WTC11 (cell line): ENCODE measurements around the gene ZNF614. TPM values are rescaled to one million over a fixed set of nuclear protein-coding genes. Genes with fewer than 3 reads are reported as not detected.

Source experiments
- ATAC-seq: fragments of 200-7000 bp; cut with Tn5 transposase; 2 replicates; pipeline ENCODE4 v1.10.0; 2021; ENCODE audit warnings: mild to moderate bottlenecking, moderate library complexity
- CTCF ChIA-PET: fragments of 300-600 bp; sonication (Branson Sonifier 250); formaldehyde crosslinking; loops from one replicate; lab custom pipeline; 2021; ENCODE audit warnings: antibody characterized with exemption; lab: Charles Lee
- POLR2A ChIA-PET: fragments of 350-600 bp; sonication (Branson Sonifier 250); formaldehyde crosslinking; loops from one replicate; lab custom pipeline; 2021; ENCODE audit warnings: antibody characterized with exemption; lab: Charles Lee
- DNase-seq: peaks from one replicate; pipeline ENCODE4 v3.0.0; 2021; ENCODE audit warnings: low spot score
- H3K27ac Mint-ChIP-seq: 2 replicates; pipeline ENCODE4 v1.8.0; 2021; ENCODE audit warnings: mixed read lengths
- H3K27me3 Mint-ChIP-seq: 2 replicates; pipeline ENCODE4 v1.8.0; 2021; ENCODE audit warnings: low read depth, mild to moderate bottlenecking, moderate library complexity, mixed read lengths
- H3K36me3 Mint-ChIP-seq: 2 replicates; pipeline ENCODE4 v1.8.0; 2021; ENCODE audit warnings: mixed read lengths
- H3K4me1 Mint-ChIP-seq: 2 replicates; pipeline ENCODE4 v1.8.0; 2022; ENCODE audit warnings: mixed read lengths
- H3K4me3 Mint-ChIP-seq: 2 replicates; pipeline ENCODE4 v1.8.0; 2021; ENCODE audit warnings: mild to moderate bottlenecking, moderate library complexity, mixed read lengths
- H3K9me3 Mint-ChIP-seq: 2 replicates; pipeline ENCODE4 v1.8.0; 2021; ENCODE audit warnings: mixed read lengths
- EMX1 ChIP-seq: fragments of 250-450 bp; sonication (Bioruptor Pico); IDR thresholded peaks from 2 replicates; pipeline ENCODE4 v1.8.0; 2021; ENCODE audit warnings: mild to moderate bottlenecking
- FOXK1 ChIP-seq: sonication (generic); formaldehyde crosslinking; IDR thresholded peaks from 2 replicates; pipeline ENCODE4 v1.8.0; 2022; ENCODE audit warnings: mild to moderate bottlenecking, moderate library complexity, missing genetic modification reagents
- FOXP1 ChIP-seq: sonication (generic); formaldehyde crosslinking; IDR thresholded peaks from 2 replicates; pipeline ENCODE4 v1.8.0; 2022; ENCODE audit warnings: missing genetic modification reagents, mild to moderate bottlenecking, moderate library complexity, borderline replicate concordance
- GABPB1 ChIP-seq: sonication (generic); formaldehyde crosslinking; IDR thresholded peaks from 2 replicates; pipeline ENCODE4 v1.8.1; 2023; ENCODE audit warnings: mild to moderate bottlenecking, missing genetic modification reagents
- JAZF1 ChIP-seq: fragments of 250-450 bp; sonication (Bioruptor Pico); IDR thresholded peaks from 2 replicates; pipeline ENCODE4 v1.9.0; 2021; ENCODE audit warnings: moderate library complexity, mild to moderate bottlenecking, inconsistent platforms
- MYBL2 ChIP-seq: sonication (generic); formaldehyde crosslinking; IDR thresholded peaks from 2 replicates; pipeline ENCODE4 v1.8.1; 2023; ENCODE audit warnings: mild to moderate bottlenecking, moderate library complexity, missing genetic modification reagents
- ZNF219 ChIP-seq: sonication (generic); formaldehyde crosslinking; IDR thresholded peaks from 2 replicates; pipeline ENCODE4 v1.8.0; 2023; ENCODE audit warnings: missing genetic modification reagents, mild to moderate bottlenecking, borderline replicate concordance
- ZNF232 ChIP-seq: sonication (generic); formaldehyde crosslinking; IDR thresholded peaks from 2 replicates; pipeline ENCODE4 v1.8.0; 2022; ENCODE audit warnings: mild to moderate bottlenecking, missing genetic modification reagents
- ZNF317 ChIP-seq: sonication (generic); formaldehyde crosslinking; IDR thresholded peaks from 2 replicates; pipeline ENCODE4 v1.8.1; 2023; ENCODE audit warnings: low read depth, mild to moderate bottlenecking, moderate library complexity, missing genetic modification reagents, borderline replicate concordance
- ZNF396 ChIP-seq: fragments of 250-450 bp; sonication (Bioruptor Pico); IDR thresholded peaks from 2 replicates; pipeline ENCODE4 v1.8.0; 2021; ENCODE audit warnings: mild to moderate bottlenecking, moderate library complexity, borderline replicate concordance
- total RNA-seq: library from RNA; stranded (reverse); gene quantifications from 3 replicates; pipeline ENCODE4 v1.2.3, GENCODE V29; 2021
- TF ChIP-seq, protein P1 (sequence below): sonication (generic); formaldehyde crosslinking; IDR thresholded peaks from 2 replicates; pipeline ENCODE4 v1.8.0; 2023; ENCODE audit warnings: missing genetic modification reagents
- TF ChIP-seq, protein P2 (sequence below): sonication (generic); formaldehyde crosslinking; IDR thresholded peaks from 2 replicates; pipeline ENCODE4 v1.8.1; 2022; ENCODE audit warnings: low read depth, missing genetic modification reagents, borderline replicate concordance
- TF ChIP-seq, protein P3 (sequence below): fragments of 200-600 bp; IDR thresholded peaks from 2 replicates; pipeline ENCODE4 v1.8.0; 2022; ENCODE audit warnings: antibody characterized with exemption
- TF ChIP-seq, protein P4 (sequence below): sonication (generic); formaldehyde crosslinking; IDR thresholded peaks from 2 replicates; pipeline ENCODE4 v1.8.1; 2022; ENCODE audit warnings: mild to moderate bottlenecking, moderate library complexity, missing genetic modification reagents
- TF ChIP-seq, protein P5 (sequence below): sonication (generic); formaldehyde crosslinking; IDR thresholded peaks from 2 replicates; pipeline ENCODE4 v1.8.1; 2022; ENCODE audit warnings: mild to moderate bottlenecking, missing genetic modification reagents, moderate library complexity, borderline replicate concordance
- TF ChIP-seq, protein P6 (sequence below): sonication (generic); formaldehyde crosslinking; IDR thresholded peaks from 2 replicates; pipeline ENCODE4 v1.8.1; 2023; ENCODE audit warnings: mild to moderate bottlenecking, missing genetic modification reagents, borderline replicate concordance
- TF ChIP-seq, protein P7 (sequence below): sonication (generic); formaldehyde crosslinking; IDR thresholded peaks from 2 replicates; pipeline ENCODE4 v1.8.0; 2022; ENCODE audit warnings: mild to moderate bottlenecking, missing genetic modification reagents
- TF ChIP-seq, protein P8 (sequence below): fragments of 250-450 bp; sonication (Bioruptor Pico); IDR thresholded peaks from 2 replicates; pipeline ENCODE4 v1.9.0; 2021; ENCODE audit warnings: mild to moderate bottlenecking, borderline replicate concordance

Gene ZNF614
- total RNA-seq, 1 experiment from 2014 or later, result 19.5 TPM

DNA sequence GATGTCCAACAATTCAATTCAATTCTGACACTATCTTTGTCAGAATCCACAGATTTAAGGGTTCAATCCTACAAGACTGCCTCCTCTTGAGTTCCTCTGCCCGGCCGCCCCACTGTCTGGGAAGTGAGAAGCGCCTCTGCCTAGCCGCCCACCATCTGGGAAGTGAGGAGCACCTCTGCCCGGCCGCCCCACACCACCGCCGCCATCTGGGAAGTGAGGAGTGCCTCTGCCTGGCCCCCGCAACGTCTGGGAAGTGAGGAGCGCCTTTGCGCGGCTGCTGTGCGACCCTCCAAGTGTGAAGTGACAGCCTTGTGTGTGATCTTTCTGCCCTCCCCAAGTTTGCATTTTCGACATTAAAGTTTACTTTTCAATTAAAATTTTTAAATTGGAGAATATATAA is 6.0 kb downstream of the ZNF614 start:
- no peak overlapping the region for H3K4me3 Mint-ChIP-seq
- ChIA-PET POLR2A (interaction anchor here (0.7 kb wide), 1 partner anchor 16 kb away, joined by 5 read pairs; no protein-coding TSS in a partner anchor), CTCF (no interaction called here)
- no peak overlapping the region for H3K27ac Mint-ChIP-seq
- ATAC-seq (no peak), DNase-seq (no peak)
- peaks cover 79% of the 10 kb centered on the region for H3K36me3 Mint-ChIP-seq
- TF ChIP-seq, protein P1, sequence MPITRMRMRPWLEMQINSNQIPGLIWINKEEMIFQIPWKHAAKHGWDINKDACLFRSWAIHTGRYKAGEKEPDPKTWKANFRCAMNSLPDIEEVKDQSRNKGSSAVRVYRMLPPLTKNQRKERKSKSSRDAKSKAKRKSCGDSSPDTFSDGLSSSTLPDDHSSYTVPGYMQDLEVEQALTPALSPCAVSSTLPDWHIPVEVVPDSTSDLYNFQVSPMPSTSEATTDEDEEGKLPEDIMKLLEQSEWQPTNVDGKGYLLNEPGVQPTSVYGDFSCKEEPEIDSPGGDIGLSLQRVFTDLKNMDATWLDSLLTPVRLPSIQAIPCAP (CRISPR knock-in tag), result no peak
- TF ChIP-seq, protein P2, sequence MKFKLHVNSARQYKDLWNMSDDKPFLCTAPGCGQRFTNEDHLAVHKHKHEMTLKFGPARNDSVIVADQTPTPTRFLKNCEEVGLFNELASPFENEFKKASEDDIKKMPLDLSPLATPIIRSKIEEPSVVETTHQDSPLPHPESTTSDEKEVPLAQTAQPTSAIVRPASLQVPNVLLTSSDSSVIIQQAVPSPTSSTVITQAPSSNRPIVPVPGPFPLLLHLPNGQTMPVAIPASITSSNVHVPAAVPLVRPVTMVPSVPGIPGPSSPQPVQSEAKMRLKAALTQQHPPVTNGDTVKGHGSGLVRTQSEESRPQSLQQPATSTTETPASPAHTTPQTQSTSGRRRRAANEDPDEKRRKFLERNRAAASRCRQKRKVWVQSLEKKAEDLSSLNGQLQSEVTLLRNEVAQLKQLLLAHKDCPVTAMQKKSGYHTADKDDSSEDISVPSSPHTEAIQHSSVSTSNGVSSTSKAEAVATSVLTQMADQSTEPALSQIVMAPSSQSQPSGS, result no peak
- TF ChIP-seq, protein P3, sequence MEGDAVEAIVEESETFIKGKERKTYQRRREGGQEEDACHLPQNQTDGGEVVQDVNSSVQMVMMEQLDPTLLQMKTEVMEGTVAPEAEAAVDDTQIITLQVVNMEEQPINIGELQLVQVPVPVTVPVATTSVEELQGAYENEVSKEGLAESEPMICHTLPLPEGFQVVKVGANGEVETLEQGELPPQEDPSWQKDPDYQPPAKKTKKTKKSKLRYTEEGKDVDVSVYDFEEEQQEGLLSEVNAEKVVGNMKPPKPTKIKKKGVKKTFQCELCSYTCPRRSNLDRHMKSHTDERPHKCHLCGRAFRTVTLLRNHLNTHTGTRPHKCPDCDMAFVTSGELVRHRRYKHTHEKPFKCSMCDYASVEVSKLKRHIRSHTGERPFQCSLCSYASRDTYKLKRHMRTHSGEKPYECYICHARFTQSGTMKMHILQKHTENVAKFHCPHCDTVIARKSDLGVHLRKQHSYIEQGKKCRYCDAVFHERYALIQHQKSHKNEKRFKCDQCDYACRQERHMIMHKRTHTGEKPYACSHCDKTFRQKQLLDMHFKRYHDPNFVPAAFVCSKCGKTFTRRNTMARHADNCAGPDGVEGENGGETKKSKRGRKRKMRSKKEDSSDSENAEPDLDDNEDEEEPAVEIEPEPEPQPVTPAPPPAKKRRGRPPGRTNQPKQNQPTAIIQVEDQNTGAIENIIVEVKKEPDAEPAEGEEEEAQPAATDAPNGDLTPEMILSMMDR, result no peak
- no peak for TF ChIP-seq EMX1 (CRISPR knock-in tag)
- no peak for TF ChIP-seq ZNF396 (CRISPR knock-in tag)
- no peak for TF ChIP-seq ZNF219 (CRISPR knock-in tag)
- no peaks in the 10 kb centered on the region for H3K27me3 Mint-ChIP-seq
- H3K4me1 Mint-ChIP-seq, result peaks cover 6% of the 10 kb centered on the region
- peaks cover 15% of the 10 kb centered on the region for H3K9me3 Mint-ChIP-seq

DNA sequence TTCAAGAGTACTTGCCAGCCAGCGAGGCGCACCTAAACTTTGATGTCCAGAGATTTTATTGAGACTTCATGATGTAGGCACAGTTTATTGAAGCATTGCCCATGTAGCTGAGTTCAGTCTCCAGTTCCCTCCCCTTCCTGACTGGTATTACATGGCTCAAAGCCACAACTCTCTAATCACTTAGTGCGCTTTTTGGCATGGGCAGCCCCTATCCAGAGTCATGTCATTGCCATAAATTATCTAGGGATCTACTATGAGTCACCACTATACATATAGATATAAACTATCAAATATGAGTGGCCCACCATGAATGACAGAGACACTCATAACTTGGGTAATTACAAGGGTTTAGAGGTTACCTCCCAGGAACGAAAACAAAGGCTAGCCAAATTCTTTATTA is 7.7 kb downstream of the ZNF614 start:
- ATAC-seq (no peak), DNase-seq (no peak)
- no peak overlapping the region for H3K27ac Mint-ChIP-seq
- H3K4me3 Mint-ChIP-seq, result no peak overlapping the region
- H3K27me3 Mint-ChIP-seq, result no peaks in the 10 kb centered on the region
- H3K9me3 Mint-ChIP-seq, result peaks cover 11% of the 10 kb centered on the region
- no peaks in the 10 kb centered on the region for H3K4me1 Mint-ChIP-seq
- POLR2A ChIA-PET, result no interaction called here
- peaks cover 88% of the 10 kb centered on the region for H3K36me3 Mint-ChIP-seq
- CTCF ChIA-PET, result no interaction called here
- no peak for TF ChIP-seq FOXP1 (CRISPR knock-in tag)
- no peak for TF ChIP-seq GABPB1 (CRISPR knock-in tag)
- no peak for TF ChIP-seq EMX1 (CRISPR knock-in tag)
- TF ChIP-seq, protein P2, result no peak
- TF ChIP-seq FOXK1 (CRISPR knock-in tag), result no peak
- no peak for TF ChIP-seq ZNF232 (CRISPR knock-in tag)
- no peak for TF ChIP-seq ZNF317 (CRISPR knock-in tag)
- TF ChIP-seq, protein P4, sequence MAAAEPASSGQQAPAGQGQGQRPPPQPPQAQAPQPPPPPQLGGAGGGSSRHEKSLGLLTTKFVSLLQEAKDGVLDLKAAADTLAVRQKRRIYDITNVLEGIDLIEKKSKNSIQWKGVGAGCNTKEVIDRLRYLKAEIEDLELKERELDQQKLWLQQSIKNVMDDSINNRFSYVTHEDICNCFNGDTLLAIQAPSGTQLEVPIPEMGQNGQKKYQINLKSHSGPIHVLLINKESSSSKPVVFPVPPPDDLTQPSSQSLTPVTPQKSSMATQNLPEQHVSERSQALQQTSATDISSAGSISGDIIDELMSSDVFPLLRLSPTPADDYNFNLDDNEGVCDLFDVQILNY (CRISPR knock-in tag), result no peak
- TF ChIP-seq, protein P5, sequence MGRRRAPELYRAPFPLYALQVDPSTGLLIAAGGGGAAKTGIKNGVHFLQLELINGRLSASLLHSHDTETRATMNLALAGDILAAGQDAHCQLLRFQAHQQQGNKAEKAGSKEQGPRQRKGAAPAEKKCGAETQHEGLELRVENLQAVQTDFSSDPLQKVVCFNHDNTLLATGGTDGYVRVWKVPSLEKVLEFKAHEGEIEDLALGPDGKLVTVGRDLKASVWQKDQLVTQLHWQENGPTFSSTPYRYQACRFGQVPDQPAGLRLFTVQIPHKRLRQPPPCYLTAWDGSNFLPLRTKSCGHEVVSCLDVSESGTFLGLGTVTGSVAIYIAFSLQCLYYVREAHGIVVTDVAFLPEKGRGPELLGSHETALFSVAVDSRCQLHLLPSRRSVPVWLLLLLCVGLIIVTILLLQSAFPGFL, result no peak
- TF ChIP-seq, protein P6, sequence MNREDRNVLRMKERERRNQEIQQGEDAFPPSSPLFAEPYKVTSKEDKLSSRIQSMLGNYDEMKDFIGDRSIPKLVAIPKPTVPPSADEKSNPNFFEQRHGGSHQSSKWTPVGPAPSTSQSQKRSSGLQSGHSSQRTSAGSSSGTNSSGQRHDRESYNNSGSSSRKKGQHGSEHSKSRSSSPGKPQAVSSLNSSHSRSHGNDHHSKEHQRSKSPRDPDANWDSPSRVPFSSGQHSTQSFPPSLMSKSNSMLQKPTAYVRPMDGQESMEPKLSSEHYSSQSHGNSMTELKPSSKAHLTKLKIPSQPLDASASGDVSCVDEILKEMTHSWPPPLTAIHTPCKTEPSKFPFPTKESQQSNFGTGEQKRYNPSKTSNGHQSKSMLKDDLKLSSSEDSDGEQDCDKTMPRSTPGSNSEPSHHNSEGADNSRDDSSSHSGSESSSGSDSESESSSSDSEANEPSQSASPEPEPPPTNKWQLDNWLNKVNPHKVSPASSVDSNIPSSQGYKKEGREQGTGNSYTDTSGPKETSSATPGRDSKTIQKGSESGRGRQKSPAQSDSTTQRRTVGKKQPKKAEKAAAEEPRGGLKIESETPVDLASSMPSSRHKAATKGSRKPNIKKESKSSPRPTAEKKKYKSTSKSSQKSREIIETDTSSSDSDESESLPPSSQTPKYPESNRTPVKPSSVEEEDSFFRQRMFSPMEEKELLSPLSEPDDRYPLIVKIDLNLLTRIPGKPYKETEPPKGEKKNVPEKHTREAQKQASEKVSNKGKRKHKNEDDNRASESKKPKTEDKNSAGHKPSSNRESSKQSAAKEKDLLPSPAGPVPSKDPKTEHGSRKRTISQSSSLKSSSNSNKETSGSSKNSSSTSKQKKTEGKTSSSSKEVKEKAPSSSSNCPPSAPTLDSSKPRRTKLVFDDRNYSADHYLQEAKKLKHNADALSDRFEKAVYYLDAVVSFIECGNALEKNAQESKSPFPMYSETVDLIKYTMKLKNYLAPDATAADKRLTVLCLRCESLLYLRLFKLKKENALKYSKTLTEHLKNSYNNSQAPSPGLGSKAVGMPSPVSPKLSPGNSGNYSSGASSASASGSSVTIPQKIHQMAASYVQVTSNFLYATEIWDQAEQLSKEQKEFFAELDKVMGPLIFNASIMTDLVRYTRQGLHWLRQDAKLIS (CRISPR knock-in tag), result no peak
- TF ChIP-seq JAZF1 (CRISPR knock-in tag), result no peak
- TF ChIP-seq, protein P7, sequence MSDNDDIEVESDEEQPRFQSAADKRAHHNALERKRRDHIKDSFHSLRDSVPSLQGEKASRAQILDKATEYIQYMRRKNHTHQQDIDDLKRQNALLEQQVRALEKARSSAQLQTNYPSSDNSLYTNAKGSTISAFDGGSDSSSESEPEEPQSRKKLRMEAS (CRISPR knock-in tag), result no peak
- TF ChIP-seq MYBL2, result no peak
- TF ChIP-seq, protein P8, sequence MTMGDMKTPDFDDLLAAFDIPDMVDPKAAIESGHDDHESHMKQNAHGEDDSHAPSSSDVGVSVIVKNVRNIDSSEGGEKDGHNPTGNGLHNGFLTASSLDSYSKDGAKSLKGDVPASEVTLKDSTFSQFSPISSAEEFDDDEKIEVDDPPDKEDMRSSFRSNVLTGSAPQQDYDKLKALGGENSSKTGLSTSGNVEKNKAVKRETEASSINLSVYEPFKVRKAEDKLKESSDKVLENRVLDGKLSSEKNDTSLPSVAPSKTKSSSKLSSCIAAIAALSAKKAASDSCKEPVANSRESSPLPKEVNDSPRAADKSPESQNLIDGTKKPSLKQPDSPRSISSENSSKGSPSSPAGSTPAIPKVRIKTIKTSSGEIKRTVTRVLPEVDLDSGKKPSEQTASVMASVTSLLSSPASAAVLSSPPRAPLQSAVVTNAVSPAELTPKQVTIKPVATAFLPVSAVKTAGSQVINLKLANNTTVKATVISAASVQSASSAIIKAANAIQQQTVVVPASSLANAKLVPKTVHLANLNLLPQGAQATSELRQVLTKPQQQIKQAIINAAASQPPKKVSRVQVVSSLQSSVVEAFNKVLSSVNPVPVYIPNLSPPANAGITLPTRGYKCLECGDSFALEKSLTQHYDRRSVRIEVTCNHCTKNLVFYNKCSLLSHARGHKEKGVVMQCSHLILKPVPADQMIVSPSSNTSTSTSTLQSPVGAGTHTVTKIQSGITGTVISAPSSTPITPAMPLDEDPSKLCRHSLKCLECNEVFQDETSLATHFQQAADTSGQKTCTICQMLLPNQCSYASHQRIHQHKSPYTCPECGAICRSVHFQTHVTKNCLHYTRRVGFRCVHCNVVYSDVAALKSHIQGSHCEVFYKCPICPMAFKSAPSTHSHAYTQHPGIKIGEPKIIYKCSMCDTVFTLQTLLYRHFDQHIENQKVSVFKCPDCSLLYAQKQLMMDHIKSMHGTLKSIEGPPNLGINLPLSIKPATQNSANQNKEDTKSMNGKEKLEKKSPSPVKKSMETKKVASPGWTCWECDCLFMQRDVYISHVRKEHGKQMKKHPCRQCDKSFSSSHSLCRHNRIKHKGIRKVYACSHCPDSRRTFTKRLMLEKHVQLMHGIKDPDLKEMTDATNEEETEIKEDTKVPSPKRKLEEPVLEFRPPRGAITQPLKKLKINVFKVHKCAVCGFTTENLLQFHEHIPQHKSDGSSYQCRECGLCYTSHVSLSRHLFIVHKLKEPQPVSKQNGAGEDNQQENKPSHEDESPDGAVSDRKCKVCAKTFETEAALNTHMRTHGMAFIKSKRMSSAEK (CRISPR knock-in tag), result no peak
